Stimulated activated naive CD8-positive, alpha-beta T cell treated with anti-CD3 and anti-CD28 coated beads, Interleukin-15, Interleukin-2, amounts not matched to agents 100 U/mL and 50 U/mL, for 24 hours (primary cell): ENCODE results near the gene FOXP2.

ENCODE experiments used
- ATAC-seq: fragments of 150-1000 bp; cut with Tn5 transposase; one replicate; pipeline ENCODE4 v1.10.0; 2021
- DNase-seq: peaks from one replicate; pipeline ENCODE4 v3.0.0; 2021

The FOXP2 gene

GRCh38 chr7:114658216-114658615 lies 243.6 kb downstream of the FOXP2 start:
- ATAC-seq (no peak), DNase-seq (no peak)

GRCh38 chr7:114659409-114660125 lies 245.0 kb downstream of the FOXP2 start:
- no peak for DNase-seq
- ATAC-seq: no peak

GRCh38 chr7:114660126-114660486 lies 245.5 kb downstream of the FOXP2 start:
- DNase-seq (no peak), ATAC-seq (no peak)

- DNase-seq (no peak), ATAC-seq (no peak)
These were observed 246.1 kb downstream of the FOXP2 start for GRCh38 chr7:114660753-114661152.

GRCh38 chr7:114662002-114662677 lies 247.5 kb downstream of the FOXP2 start:
- ATAC-seq: no peak
- no peak for DNase-seq

GRCh38 chr7:114663502-114663901 lies 248.9 kb downstream of the FOXP2 start:
- DNase-seq: no peak
- ATAC-seq: no peak

GRCh38 chr7:114670676-114671075 lies 256.1 kb downstream of the FOXP2 start:
- ATAC-seq: no peak
- DNase-seq: no peak

- no peak for ATAC-seq
- DNase-seq: no peak
These were observed 257.0 kb downstream of the FOXP2 start for GRCh38 chr7:114671563-114672123.

- ATAC-seq (no peak), DNase-seq (no peak)
These were observed 263.5 kb downstream of the FOXP2 start for GRCh38 chr7:114678116-114678515.

- ATAC-seq: no peak
These were observed 272.6 kb downstream of the FOXP2 start for GRCh38 chr7:114687238-114687637.

GRCh38 chr7:114688443-114689055 lies 273.9 kb downstream of the FOXP2 start:
- ATAC-seq (no peak), DNase-seq (no peak)

More at GRCh38 chr7:114687238-114687637, 272.6 kb downstream of the FOXP2 start:
- DNase-seq: no peak

- ATAC-seq (no peak), DNase-seq (no peak)
These were observed 274.8 kb downstream of the FOXP2 start for GRCh38 chr7:114689406-114689805.

- DNase-seq: no peak
- no peak for ATAC-seq
These were observed 277.0 kb downstream of the FOXP2 start for GRCh38 chr7:114691605-114692004.

GRCh38 chr7:114695182-114695581 lies 280.6 kb downstream of the FOXP2 start:
- ATAC-seq (no peak), DNase-seq (no peak)

- DNase-seq (no peak), ATAC-seq (no peak)
These were observed 285.8 kb downstream of the FOXP2 start for GRCh38 chr7:114700247-114700928.

- DNase-seq (no peak), ATAC-seq (no peak)
These were observed 289.1 kb downstream of the FOXP2 start for GRCh38 chr7:114703677-114704076.

GRCh38 chr7:114708646-114709045 lies 294.0 kb downstream of the FOXP2 start:
- DNase-seq: no peak
- ATAC-seq: no peak

GRCh38 chr7:114710499-114710898 lies 295.9 kb downstream of the FOXP2 start:
- ATAC-seq (no peak), DNase-seq (no peak)

- DNase-seq (no peak), ATAC-seq (no peak)
These were observed 296.6 kb downstream of the FOXP2 start for GRCh38 chr7:114711241-114711640.

GRCh38 chr7:114715907-114716306 lies 301.3 kb downstream of the FOXP2 start:
- ATAC-seq: peak; percentile 61
- DNase-seq: no peak

GRCh38 chr7:114718861-114719260 lies 304.2 kb downstream of the FOXP2 start:
- no peak for ATAC-seq

GRCh38 chr7:114720725-114721124 lies 306.1 kb downstream of the FOXP2 start:
- no peak for DNase-seq
- ATAC-seq: no peak

More at GRCh38 chr7:114718861-114719260, 304.2 kb downstream of the FOXP2 start:
- no peak for DNase-seq

GRCh38 chr7:114722562-114722961 lies 307.9 kb downstream of the FOXP2 start:
- DNase-seq: no peak
- ATAC-seq: no peak
